A204.1 (cell line): ENCODE measurements around the gene ITIH5.

Experiments used
- FAIRE-seq: peaks from 2 replicates; lab custom pipeline; 2012; peaks lifted over from hg19 to GRCh38; lab: Jason Lieb, UNC

The ITIH5 gene

GRCh38 chr10:7626283-7626682 lies 40.5 kb downstream of the ITIH5 start:
- no peak for FAIRE-seq

- FAIRE-seq, result no peak
These were observed 40.9 kb downstream of the ITIH5 start for GRCh38 chr10:7625836-7626235.

GRCh38 chr10:7625009-7625408 lies 41.8 kb downstream of the ITIH5 start:
- no peak for FAIRE-seq

- FAIRE-seq, result no peak
These were observed 43.8 kb downstream of the ITIH5 start for GRCh38 chr10:7622969-7623368.

- FAIRE-seq, result no peak
These were observed 48.3 kb downstream of the ITIH5 start for GRCh38 chr10:7618461-7618860.

GRCh38 chr10:7611909-7612308 lies 54.9 kb downstream of the ITIH5 start:
- FAIRE-seq, result no peak

GRCh38 chr10:7610651-7611389 lies 55.9 kb downstream of the ITIH5 start:
- FAIRE-seq, result no peak

- FAIRE-seq, result no peak
These were observed 56.7 kb downstream of the ITIH5 start for GRCh38 chr10:7610026-7610425.

- FAIRE-seq, result no peak
These were observed 57.2 kb downstream of the ITIH5 start for GRCh38 chr10:7609556-7609955.

GRCh38 chr10:7608001-7608400 lies 58.8 kb downstream of the ITIH5 start:
- FAIRE-seq, result no peak

GRCh38 chr10:7606951-7607404 lies 59.8 kb downstream of the ITIH5 start:
- FAIRE-seq, result no peak

GRCh38 chr10:7605565-7606295 lies 61.0 kb downstream of the ITIH5 start:
- no peak for FAIRE-seq

GRCh38 chr10:7601023-7601656 lies 65.6 kb downstream of the ITIH5 start:
- no peak for FAIRE-seq

- FAIRE-seq, result no peak
These were observed 68.0 kb downstream of the ITIH5 start for GRCh38 chr10:7598771-7599170.

- no peak for FAIRE-seq
These were observed 70.4 kb downstream of the ITIH5 start for GRCh38 chr10:7596356-7596755.

- no peak for FAIRE-seq
These were observed 72.9 kb downstream of the ITIH5 start for GRCh38 chr10:7593905-7594304.

GRCh38 chr10:7593063-7593462 lies 73.7 kb downstream of the ITIH5 start:
- FAIRE-seq, result no peak

- no peak for FAIRE-seq
These were observed 74.1 kb downstream of the ITIH5 start for GRCh38 chr10:7592627-7593026.

- FAIRE-seq, result no peak
These were observed 76.5 kb downstream of the ITIH5 start for GRCh38 chr10:7590271-7590670.

- FAIRE-seq, result no peak
These were observed 77.0 kb downstream of the ITIH5 start for GRCh38 chr10:7589748-7590147.

- FAIRE-seq, result no peak
These were observed 78.9 kb downstream of the ITIH5 start for GRCh38 chr10:7587865-7588188.

GRCh38 chr10:7587168-7587864 lies 79.5 kb downstream of the ITIH5 start:
- FAIRE-seq, result no peak

- FAIRE-seq, result no peak
These were observed 81.5 kb downstream of the ITIH5 start for GRCh38 chr10:7585228-7585627.
